ENCODE data around the gene BHLHE23. TPM values are rescaled to one million over a fixed set of nuclear protein-coding genes. Genes with fewer than 3 reads are reported as not detected.

The BHLHE23 gene
- total RNA-seq, 4 donors from 2014 or later: not detected

DNA sequence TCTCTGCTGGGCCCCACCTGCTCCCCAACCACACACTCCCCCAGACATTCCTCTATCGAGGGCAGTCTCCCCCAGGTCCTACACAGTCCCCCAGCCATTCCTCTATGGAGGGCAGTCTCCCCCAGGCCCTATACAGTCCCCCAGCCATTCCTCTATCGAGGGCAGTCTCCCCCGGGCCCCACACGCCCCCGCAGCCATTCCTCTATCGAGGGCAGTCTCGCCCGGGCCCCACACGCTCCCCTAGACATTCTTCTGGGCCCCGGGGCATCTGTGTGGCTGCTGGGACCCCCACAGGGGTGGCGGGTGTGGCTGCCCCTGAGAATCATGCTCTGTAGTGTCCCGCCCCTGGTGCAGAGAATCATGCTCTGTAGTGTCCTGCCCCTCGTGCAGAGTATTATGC is 43.6 kb upstream of the BHLHE23 start:
- H3K9me3 ChIP-seq: no peaks in the 10 kb centered on the region
- no peaks in the 10 kb centered on the region for H3K4me1 ChIP-seq
- H3K27ac ChIP-seq: no peak overlapping the region
- H3K4me3 ChIP-seq (replicated peaks in 1 of 3): no peak overlapping the region
- WGBS, 2 donors: 81 to 89% methylated on average over 11 to 12 of the region's 13 CpGs
- H3K36me3 ChIP-seq: no peaks in the 10 kb centered on the region
- no peaks in the 10 kb centered on the region for H3K27me3 ChIP-seq
- intact Hi-C loops (cut with DNase I): no loop called here
- DNase-seq: no peak
- TF ChIP-seq CTCF (IDR thresholded peaks at IDR 0.05) (no peak), POLR2A (IDR thresholded peaks at IDR 0.05) (no peak)

DNA sequence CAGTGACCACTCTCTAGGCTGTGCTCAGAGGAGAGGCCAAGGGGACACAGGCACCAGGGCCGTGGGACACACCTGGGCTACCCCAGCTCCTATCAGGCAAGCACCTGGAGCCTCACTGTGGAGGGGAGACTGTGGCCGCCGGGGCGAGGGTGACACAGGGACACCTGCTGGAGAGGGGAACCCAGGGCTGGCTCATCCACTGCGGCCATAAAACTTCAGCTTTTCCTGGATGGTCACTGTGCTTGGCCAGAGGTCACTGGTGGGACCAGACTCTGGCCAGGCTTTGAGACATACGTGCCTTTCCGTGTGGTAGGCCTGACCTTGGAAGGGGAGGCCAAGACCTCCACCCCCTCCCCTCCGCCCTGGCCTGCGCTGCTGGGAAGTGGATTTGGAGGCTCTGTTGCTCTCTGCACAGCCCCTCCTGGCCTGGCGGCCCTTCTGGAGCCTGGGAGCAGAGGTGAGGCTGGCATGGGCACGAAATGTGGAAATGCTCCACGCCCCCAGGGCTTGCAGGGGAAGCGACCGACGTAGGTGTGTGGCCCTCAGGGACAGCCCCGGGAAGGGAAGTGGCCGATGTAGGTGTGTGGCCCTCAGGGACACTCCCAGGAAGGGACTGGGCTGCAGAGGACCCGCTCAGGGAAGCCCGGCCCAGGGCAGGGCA is 42.9 kb upstream of the BHLHE23 start:
- Histone ChIP-seq H3K4me3 (replicated peaks in 1 of 3) (no peak overlapping the region), H3K27ac (no peak overlapping the region), H3K9me3 (no peaks in the 10 kb centered on the region), H3K36me3 (no peaks in the 10 kb centered on the region), H3K4me1 (no peaks in the 10 kb centered on the region), H3K27me3 (no peaks in the 10 kb centered on the region)
- DNase-seq: no peak
- TF ChIP-seq POLR2A (IDR thresholded peaks at IDR 0.05): no peak
- no peak for TF ChIP-seq CTCF (IDR thresholded peaks at IDR 0.05)
- 86 to 91% methylated on average over 9 to 11 of the region's 19 CpGs for whole genome bisulfite sequencing, 2 donors
- intact Hi-C loops (cut with DNase I): no loop called here

DNA sequence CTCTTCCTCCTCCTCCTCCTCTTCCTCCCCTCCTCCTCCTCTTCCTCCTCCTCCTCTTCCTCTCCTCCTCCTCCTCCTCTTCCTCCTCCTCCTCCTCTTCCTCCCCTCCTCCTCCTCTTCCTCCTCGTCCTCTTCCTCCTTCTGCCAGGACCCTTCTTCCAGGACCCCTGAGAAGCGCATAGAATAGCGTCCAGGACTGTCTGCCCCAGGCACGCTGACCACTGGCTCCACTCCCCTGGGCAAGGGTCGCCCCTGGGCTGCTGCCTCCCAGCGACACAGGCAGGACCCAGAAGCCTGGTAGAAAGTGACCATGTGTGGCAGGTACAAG is 42.4 kb upstream of the BHLHE23 start:
- H3K4me3 ChIP-seq (replicated peaks in 1 of 3): no peak overlapping the region
- no peaks in the 10 kb centered on the region for H3K9me3 ChIP-seq
- H3K4me1 ChIP-seq: no peaks in the 10 kb centered on the region
- TF ChIP-seq POLR2A (IDR thresholded peaks at IDR 0.05) (no peak), CTCF (IDR thresholded peaks at IDR 0.05) (no peak)
- no peak overlapping the region for H3K27ac ChIP-seq
- WGBS, 2 donors: 87 to 89% methylated on average over 6 of the region's 6 CpGs
- no peaks in the 10 kb centered on the region for H3K36me3 ChIP-seq
- DNase-seq: no peak
- intact Hi-C loops (cut with DNase I): no loop called here
- no peaks in the 10 kb centered on the region for H3K27me3 ChIP-seq

GRCh38 chr20:63048516-63049190 is 41.9 kb upstream of the BHLHE23 start:
- 85 to 86% methylated on average over 11 to 12 of the region's 12 CpGs for WGBS, 2 donors
- no peak for DNase-seq
- Histone ChIP-seq H3K9me3 (no peaks in the 10 kb centered on the region), H3K4me3 (replicated peaks in 1 of 3) (no peak overlapping the region), H3K27ac (no peak overlapping the region), H3K27me3 (no peaks in the 10 kb centered on the region), H3K36me3 (no peaks in the 10 kb centered on the region), H3K4me1 (no peaks in the 10 kb centered on the region)
- intact Hi-C loops (cut with DNase I): no loop called here
- TF ChIP-seq CTCF (IDR thresholded peaks at IDR 0.05) (no peak), POLR2A (IDR thresholded peaks at IDR 0.05) (no peak)

- Histone ChIP-seq H3K9me3 (no peaks in the 10 kb centered on the region), H3K27me3 (no peaks in the 10 kb centered on the region), H3K27ac (no peak overlapping the region), H3K4me1 (no peaks in the 10 kb centered on the region), H3K4me3 (replicated peaks in 1 of 3) (no peak overlapping the region), H3K36me3 (no peaks in the 10 kb centered on the region)
- WGBS, 2 donors: 74 to 81% methylated on average over 10 of the region's 10 CpGs
- no peak for DNase-seq
- intact Hi-C loops (cut with DNase I): no loop called here
- no peak for TF ChIP-seq POLR2A (IDR thresholded peaks at IDR 0.05)
- TF ChIP-seq CTCF (IDR thresholded peaks at IDR 0.05): no peak
Observed at GRCh38 chr20:63047946-63048345, 41.2 kb upstream of the BHLHE23 start.

Measured in thyroid gland (tissue), 4 donors.